ENCODE data around the gene TPSD1.

DNA sequence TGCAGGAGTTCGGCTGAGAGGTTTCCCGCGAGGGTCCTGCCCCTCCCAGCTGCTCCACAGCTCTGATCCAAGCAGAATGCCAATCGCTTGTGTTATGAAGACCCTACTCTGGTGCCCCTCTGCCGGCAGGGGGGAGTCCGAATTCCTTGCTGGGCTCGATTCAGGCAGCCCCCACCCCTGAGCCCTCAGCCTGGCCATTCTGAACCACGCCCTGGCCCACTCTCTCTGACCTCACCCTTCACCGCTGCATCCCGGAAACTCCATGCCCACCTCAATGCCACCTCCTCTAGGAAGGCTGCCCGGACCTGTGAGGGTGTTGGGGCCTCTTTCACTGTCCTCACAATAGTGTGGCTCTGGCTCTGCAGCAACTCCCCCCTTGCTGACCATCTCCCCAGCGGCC lies 45.7 kb downstream of the TPSD1 start:
- TF ChIP-seq, protein P1, sequence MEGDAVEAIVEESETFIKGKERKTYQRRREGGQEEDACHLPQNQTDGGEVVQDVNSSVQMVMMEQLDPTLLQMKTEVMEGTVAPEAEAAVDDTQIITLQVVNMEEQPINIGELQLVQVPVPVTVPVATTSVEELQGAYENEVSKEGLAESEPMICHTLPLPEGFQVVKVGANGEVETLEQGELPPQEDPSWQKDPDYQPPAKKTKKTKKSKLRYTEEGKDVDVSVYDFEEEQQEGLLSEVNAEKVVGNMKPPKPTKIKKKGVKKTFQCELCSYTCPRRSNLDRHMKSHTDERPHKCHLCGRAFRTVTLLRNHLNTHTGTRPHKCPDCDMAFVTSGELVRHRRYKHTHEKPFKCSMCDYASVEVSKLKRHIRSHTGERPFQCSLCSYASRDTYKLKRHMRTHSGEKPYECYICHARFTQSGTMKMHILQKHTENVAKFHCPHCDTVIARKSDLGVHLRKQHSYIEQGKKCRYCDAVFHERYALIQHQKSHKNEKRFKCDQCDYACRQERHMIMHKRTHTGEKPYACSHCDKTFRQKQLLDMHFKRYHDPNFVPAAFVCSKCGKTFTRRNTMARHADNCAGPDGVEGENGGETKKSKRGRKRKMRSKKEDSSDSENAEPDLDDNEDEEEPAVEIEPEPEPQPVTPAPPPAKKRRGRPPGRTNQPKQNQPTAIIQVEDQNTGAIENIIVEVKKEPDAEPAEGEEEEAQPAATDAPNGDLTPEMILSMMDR (IDR thresholded peaks at IDR 0.05): no peak
- TF ChIP-seq ZFX (IDR thresholded peaks at IDR 0.05; ENCODE audit: borderline replicate concordance): no peak

All from 22Rv1 (cell line).